ENCODE results near the gene SYT2.

SYT2 gene

GRCh38 chr1:202682477-202682876, 27.8 kb downstream of the SYT2 start:
- no peak overlapping the region for H3K4me3 ChIP-seq (ENCODE audit: low read depth, low read length)
- in situ Hi-C loops (cut with HindIII; ENCODE audit: low sequenced_read_pairs), result no loop called here
- TF ChIP-seq CTCF (IDR thresholded peaks at IDR 0.05; ENCODE audit: low read depth, low read length, missing control alignments), result no peak
- DNase-seq (ENCODE audit: low read depth), result no peak

GRCh38 chr1:202681736-202682420, 28.4 kb downstream of the SYT2 start:
- in situ Hi-C loops (cut with HindIII; ENCODE audit: low sequenced_read_pairs), result no loop called here
- no peak for TF ChIP-seq CTCF (IDR thresholded peaks at IDR 0.05; ENCODE audit: low read depth, low read length, missing control alignments)
- H3K4me3 ChIP-seq (ENCODE audit: low read depth, low read length), result no peak overlapping the region
- no peak for DNase-seq (ENCODE audit: low read depth)

- DNase-seq (ENCODE audit: low read depth), result no peak
- H3K4me3 ChIP-seq (ENCODE audit: low read depth, low read length), result no peak overlapping the region
- TF ChIP-seq CTCF (IDR thresholded peaks at IDR 0.05; ENCODE audit: low read depth, low read length, missing control alignments), result no peak
- in situ Hi-C loops (cut with HindIII; ENCODE audit: low sequenced_read_pairs), result no loop called here
These were observed 29.5 kb downstream of the SYT2 start for GRCh38 chr1:202680586-202681352.

- no peak for TF ChIP-seq CTCF (IDR thresholded peaks at IDR 0.05; ENCODE audit: low read depth, low read length, missing control alignments)
- no peak overlapping the region for H3K4me3 ChIP-seq (ENCODE audit: low read depth, low read length)
- in situ Hi-C loops (cut with HindIII; ENCODE audit: low sequenced_read_pairs), result no loop called here
- no peak for DNase-seq (ENCODE audit: low read depth)
These were observed 30.7 kb downstream of the SYT2 start for GRCh38 chr1:202679406-202680177.

GRCh38 chr1:202677433-202677832, 32.8 kb downstream of the SYT2 start:
- DNase-seq (ENCODE audit: low read depth), result no peak
- in situ Hi-C loops (cut with HindIII; ENCODE audit: low sequenced_read_pairs), result no loop called here
- no peak for TF ChIP-seq CTCF (IDR thresholded peaks at IDR 0.05; ENCODE audit: low read depth, low read length, missing control alignments)
- no peak overlapping the region for H3K4me3 ChIP-seq (ENCODE audit: low read depth, low read length)

GRCh38 chr1:202673531-202673930, 36.7 kb downstream of the SYT2 start:
- TF ChIP-seq CTCF (IDR thresholded peaks at IDR 0.05; ENCODE audit: low read depth, low read length, missing control alignments), result no peak
- H3K4me3 ChIP-seq (ENCODE audit: low read depth, low read length), result no peak overlapping the region
- no peak for DNase-seq (ENCODE audit: low read depth)
- in situ Hi-C loops (cut with HindIII; ENCODE audit: low sequenced_read_pairs), result no loop called here
